Karpas-422 (cell line): ENCODE data around the gene RRP8. TPM values are rescaled to one million over a fixed set of nuclear protein-coding genes. Genes with fewer than 3 reads are reported as not detected.

ENCODE experiments used
- DNase-seq: peaks from one replicate; pipeline ENCODE4 v3.0.0-alpha.2; 2015
- H2AFZ ChIP-seq: fragments of 200-600 bp; sonication (generic); 2 replicates; pipeline ENCODE4 v1.6.1; 2014; ENCODE audit warnings: antibody characterized with exemption, low read length, mixed read lengths
- H3K27ac ChIP-seq: fragments of 200-600 bp; sonication (generic); 2 replicates; pipeline ENCODE4 v1.5.1; 2014; ENCODE audit warnings: mild to moderate bottlenecking, low read length, moderate library complexity
- H3K27me3 ChIP-seq: fragments of 200-600 bp; sonication (generic); 2 replicates; pipeline ENCODE4 v1.6.1; 2014; ENCODE audit warnings: low read length, mixed read lengths
- H3K36me3 ChIP-seq: fragments of 200-600 bp; sonication (generic); 2 replicates; pipeline ENCODE4 v1.6.1; 2014; ENCODE audit warnings: low read length, mixed read lengths; ENCODE audit not compliant: insufficient read depth
- H3K4me1 ChIP-seq: fragments of 200-600 bp; sonication (generic); 2 replicates; pipeline ENCODE4 v1.6.1; 2014; ENCODE audit warnings: mild to moderate bottlenecking, low read length, mixed read lengths
- H3K4me2 ChIP-seq: fragments of 200-600 bp; sonication (generic); 2 replicates; pipeline ENCODE4 v1.6.1; 2014; ENCODE audit warnings: low read length, low read depth, mild to moderate bottlenecking; ENCODE audit not compliant: poor library complexity, severe bottlenecking
- H3K4me3 ChIP-seq: fragments of 200-600 bp; sonication (generic); 2 replicates; pipeline ENCODE4 v1.5.1; 2014; ENCODE audit warnings: mild to moderate bottlenecking, antibody characterized with exemption, low read length, mixed read lengths
- H3K79me2 ChIP-seq: fragments of 200-600 bp; sonication (generic); 2 replicates; pipeline ENCODE4 v1.6.1; 2014; ENCODE audit warnings: mild to moderate bottlenecking, low read length, mixed read lengths
- H3K9ac ChIP-seq: fragments of 200-600 bp; sonication (generic); 2 replicates; pipeline ENCODE4 v1.6.0; 2014; ENCODE audit warnings: low read length
- H3K9me2 ChIP-seq: fragments of 200-600 bp; sonication (generic), shearing (Covaris generic); replicated peaks from 2 replicates; pipeline ENCODE4 v1.6.0; 2014; ENCODE audit warnings: mild to moderate bottlenecking, low read length, moderate library complexity; ENCODE audit not compliant: insufficient read depth
- H3K9me3 ChIP-seq: fragments of 300-700, 200-600 bp; sonication (generic); 2 replicates; pipeline ENCODE4 v1.6.1; 2014; ENCODE audit warnings: low read length, mixed read lengths
- H4K20me1 ChIP-seq: fragments of 200-600 bp; sonication (generic); 2 replicates; pipeline ENCODE4 v1.6.1; 2014; ENCODE audit warnings: mild to moderate bottlenecking, antibody characterized with exemption, low read length, low read depth; ENCODE audit not compliant: insufficient read depth
- total RNA-seq: library from RNA; depleted of rRNA; stranded (reverse); fragments of >200 nt; shearing (Covaris generic); gene quantifications from 2 replicates; pipeline ENCODE4 v1.2.3, GENCODE V29; 2014; ENCODE audit warnings: low replicate concordance; rRNA removed

Gene RRP8
- total RNA-seq = 10.8 and 22.9 TPM in 2 replicates

- H3K9ac ChIP-seq = peak within 1 kb of the TSS; percentile 90
- H3K4me1 ChIP-seq = peaks cover 50% of the 10 kb centered on the region
- H3K9me3 ChIP-seq = no peaks in the 10 kb centered on the region
- no peaks in the 10 kb centered on the region for H3K27me3 ChIP-seq
- H3K36me3 ChIP-seq = peaks cover 28% of the 10 kb centered on the region
- peak; percentile 96 for DNase-seq
- peaks cover 93% of the 10 kb centered on the region for H3K79me2 ChIP-seq
- H2AFZ ChIP-seq = peak within 1 kb of the TSS; percentile 85
- no peaks in the 10 kb centered on the region for H3K9me2 ChIP-seq
- peak within 1 kb of the TSS; percentile 57 for H3K27ac ChIP-seq
- H3K4me2 ChIP-seq = peak within 1 kb of the TSS; percentile 96
- H3K4me3 ChIP-seq = peak within 1 kb of the TSS; percentile 96
- H4K20me1 ChIP-seq = peaks cover 19% of the 10 kb centered on the region; the same call in 1 of the 2 replicates
These were observed at the start of gene RRP8, which contains the start of gene ILK for GRCh38 chr11:6603287-6604080. TSS of gene RRP8 (minus strand) at chr11:6603616. CDS start at chr11:6603502, 114 bp downstream. TSS of gene ILK (plus strand) at chr11:6603774. CDS start at chr11:6604272, 498 bp downstream.

- Histone ChIP-seq H3K4me1 (no peaks in the 10 kb centered on the region), H3K27ac (no peak overlapping the region), H2AFZ (no peak overlapping the region), H4K20me1 (no peaks in the 10 kb centered on the region), H3K36me3 (no peaks in the 10 kb centered on the region), H3K79me2 (no peaks in the 10 kb centered on the region), H3K27me3 (no peaks in the 10 kb centered on the region), H3K9ac (no peak overlapping the region), H3K4me3 (no peak overlapping the region), H3K9me2 (no peaks in the 10 kb centered on the region), H3K4me2 (no peak overlapping the region), H3K9me3 (no peaks in the 10 kb centered on the region)
- DNase-seq = no peak
These were observed 49.7 kb upstream of the RRP8 start for GRCh38 chr11:6653097-6653496.

- Histone ChIP-seq H3K79me2 (no peaks in the 10 kb centered on the region), H2AFZ (no peak overlapping the region), H3K9ac (no peak overlapping the region), H3K27me3 (no peaks in the 10 kb centered on the region), H3K4me1 (peaks cover 2% of the 10 kb centered on the region), H3K4me2 (no peak overlapping the region), H3K9me3 (no peaks in the 10 kb centered on the region), H3K27ac (no peak overlapping the region), H4K20me1 (no peaks in the 10 kb centered on the region), H3K4me3 (no peak overlapping the region), H3K9me2 (no peaks in the 10 kb centered on the region), H3K36me3 (no peaks in the 10 kb centered on the region)
- DNase-seq = no peak
These were observed 48.8 kb upstream of the RRP8 start for GRCh38 chr11:6652182-6652581.

GRCh38 chr11:6650980-6651379 is 47.6 kb upstream of the RRP8 start:
- DNase-seq = no peak
- H2AFZ ChIP-seq = no peak overlapping the region
- H3K4me2 ChIP-seq = no peak overlapping the region
- no peak overlapping the region for H3K4me3 ChIP-seq
- no peaks in the 10 kb centered on the region for H4K20me1 ChIP-seq
- no peaks in the 10 kb centered on the region for H3K79me2 ChIP-seq
- no peaks in the 10 kb centered on the region for H3K27me3 ChIP-seq
- peaks cover 12% of the 10 kb centered on the region for H3K4me1 ChIP-seq
- H3K9ac ChIP-seq = no peak overlapping the region
- no peaks in the 10 kb centered on the region for H3K9me3 ChIP-seq
- no peaks in the 10 kb centered on the region for H3K36me3 ChIP-seq
- no peak overlapping the region for H3K27ac ChIP-seq
- H3K9me2 ChIP-seq = no peaks in the 10 kb centered on the region

GRCh38 chr11:6650104-6650503 is 46.7 kb upstream of the RRP8 start:
- H3K4me1 ChIP-seq = peaks cover 12% of the 10 kb centered on the region
- no peak overlapping the region for H3K4me3 ChIP-seq

GRCh38 chr11:6648501-6648900 is 45.1 kb upstream of the RRP8 start:
- no peak for DNase-seq
- H3K79me2 ChIP-seq = no peaks in the 10 kb centered on the region
- no peak overlapping the region for H3K27ac ChIP-seq
- no peak overlapping the region for H3K4me3 ChIP-seq
- H3K4me1 ChIP-seq = peaks cover 12% of the 10 kb centered on the region
- no peaks in the 10 kb centered on the region for H4K20me1 ChIP-seq
- no peaks in the 10 kb centered on the region for H3K9me3 ChIP-seq
- H2AFZ ChIP-seq = no peak overlapping the region
- H3K36me3 ChIP-seq = no peaks in the 10 kb centered on the region
- no peak overlapping the region for H3K9ac ChIP-seq
- H3K9me2 ChIP-seq = no peaks in the 10 kb centered on the region
- H3K4me2 ChIP-seq = no peak overlapping the region
- H3K27me3 ChIP-seq = no peaks in the 10 kb centered on the region

More at GRCh38 chr11:6650104-6650503, 46.7 kb upstream of the RRP8 start:
- H3K9me2 ChIP-seq = no peaks in the 10 kb centered on the region
- no peaks in the 10 kb centered on the region for H3K36me3 ChIP-seq
- H3K79me2 ChIP-seq = no peaks in the 10 kb centered on the region
- H3K27ac ChIP-seq = no peak overlapping the region
- no peak overlapping the region for H2AFZ ChIP-seq
- no peak overlapping the region for H3K9ac ChIP-seq
- H3K9me3 ChIP-seq = no peaks in the 10 kb centered on the region
- no peaks in the 10 kb centered on the region for H4K20me1 ChIP-seq
- DNase-seq = no peak
- H3K27me3 ChIP-seq = no peaks in the 10 kb centered on the region
- H3K4me2 ChIP-seq = no peak overlapping the region

GRCh38 chr11:6647836-6648235 is 44.4 kb upstream of the RRP8 start:
- no peak overlapping the region for H3K27ac ChIP-seq
- no peaks in the 10 kb centered on the region for H3K36me3 ChIP-seq
- no peaks in the 10 kb centered on the region for H3K9me3 ChIP-seq
- DNase-seq = no peak
- H3K4me2 ChIP-seq = no peak overlapping the region
- no peaks in the 10 kb centered on the region for H3K27me3 ChIP-seq
- peaks cover 12% of the 10 kb centered on the region for H3K4me1 ChIP-seq
- no peak overlapping the region for H2AFZ ChIP-seq
- H3K9me2 ChIP-seq = no peaks in the 10 kb centered on the region
- H3K79me2 ChIP-seq = no peaks in the 10 kb centered on the region
- H3K4me3 ChIP-seq = no peak overlapping the region
- H3K9ac ChIP-seq = no peak overlapping the region
- H4K20me1 ChIP-seq = no peaks in the 10 kb centered on the region

GRCh38 chr11:6646918-6647679 is 43.7 kb upstream of the RRP8 start:
- Histone ChIP-seq H3K79me2 (no peaks in the 10 kb centered on the region), H3K27ac (no peak overlapping the region), H3K9me3 (no peaks in the 10 kb centered on the region), H2AFZ (peak overlapping the region; percentile 90), H3K9me2 (no peaks in the 10 kb centered on the region), H3K4me2 (peak overlapping the region; percentile 18), H3K4me3 (peak overlapping the region; percentile 13; the same call in 1 of the 2 replicates), H3K4me1 (peaks cover 12% of the 10 kb centered on the region), H3K9ac (peak overlapping the region; percentile 25), H3K27me3 (no peaks in the 10 kb centered on the region), H4K20me1 (no peaks in the 10 kb centered on the region), H3K36me3 (no peaks in the 10 kb centered on the region)
- DNase-seq = peak; percentile 61
